Liver (tissue), 9 donors: Measurements from ENCODE around the gene APOBEC3F. TPM values are rescaled to one million over a fixed set of nuclear protein-coding genes. Genes with fewer than 3 reads are reported as not detected.
"Not testable (repeated sequence)": the region's sequence is repeated elsewhere in the genome, so short reads cannot be mapped to it uniquely, and the experiment has no call there.

Experiments used
- DNase-seq: peaks from one replicate; pipeline ENCODE4 v3.0.0-alpha.2; 2017; ENCODE audit warnings: low spot score
- H3K27ac ChIP-seq, 2 donors: one replicate each; pipeline ENCODE4 v1.7.0; 2013; ENCODE audit warnings: inconsistent platforms in 2 of 2, low read length in 2 of 2, control low read depth in 1 of 2, low read depth in 1 of 2, mild to moderate bottlenecking in 1 of 2
- H3K27me3 ChIP-seq, 4 donors: one replicate each; pipeline versions ENCODE4 v1.6.1 to v1.7.0; 2013; ENCODE audit warnings: low read length in 3 of 4, inconsistent platforms in 1 of 4, mild to moderate bottlenecking in 1 of 4, moderate library complexity in 1 of 4; ENCODE audit not compliant: control insufficient read depth in 4 of 4, insufficient read depth in 4 of 4
- H3K36me3 ChIP-seq, 4 donors: one replicate each; pipeline versions ENCODE4 v1.6.1 to v1.7.0; 2013; ENCODE audit warnings: low read length in 3 of 4, mild to moderate bottlenecking in 3 of 4, low read depth in 1 of 4, moderate library complexity in 1 of 4; ENCODE audit not compliant: control insufficient read depth in 4 of 4, insufficient read depth in 3 of 4
- H3K4me1 ChIP-seq, 4 donors: one replicate each; pipeline versions ENCODE4 v1.6.1 to v1.7.0; 2013; ENCODE audit warnings: low read length in 3 of 4, mild to moderate bottlenecking in 3 of 4, moderate library complexity in 1 of 4; ENCODE audit not compliant: control insufficient read depth in 4 of 4, insufficient read depth in 4 of 4
- H3K4me3 ChIP-seq, 3 donors: one replicate each; pipeline versions ENCODE4 v1.6.1 to v1.7.0; 2013; ENCODE audit warnings: low read length in 3 of 3, control low read depth in 1 of 3, low read depth in 1 of 3, mild to moderate bottlenecking in 1 of 3
- H3K9ac ChIP-seq, 2 donors: one replicate each; pipeline ENCODE4 v1.7.0; 2013; ENCODE audit warnings: low read length in 2 of 2, mild to moderate bottlenecking in 2 of 2, moderate library complexity in 2 of 2, control low read depth in 1 of 2, low read depth in 1 of 2
- H3K9me3 ChIP-seq, 4 donors: one replicate each; pipeline versions ENCODE4 v1.6.1 to v1.7.0; 2013; ENCODE audit warnings: low read length in 3 of 4; ENCODE audit not compliant: control insufficient read depth in 4 of 4
- CTCF ChIP-seq: fragments of 150-350 bp; IDR thresholded peaks from 2 replicates; pipeline ENCODE4 v1.5.1; 2017; ENCODE audit warnings: improper control_type of control experiment, low read depth, low read length; ENCODE audit not compliant: missing input control
- RXRA ChIP-seq, 2 donors: IDR thresholded peaks; 2 replicates each; pipeline ENCODE4 v1.6.1; 2017 to 2018; ENCODE audit warnings: antibody characterized with exemption in 2 of 2, mild to moderate bottlenecking in 1 of 2
- YY1 ChIP-seq: IDR thresholded peaks from 2 replicates; pipeline ENCODE4 v1.6.1; 2016; ENCODE audit warnings: antibody characterized with exemption, mild to moderate bottlenecking
- WGBS: extraction: QIAGEN DNeasy Blood & Tissue Kit; methylation state at CpG from one replicate; pipeline ENCODE4 v1.1.7; 2013; 5-methylcytosine and 5-hydroxymethylcytosine counted together
- polyA plus RNA-seq, 2 donors: library from polyadenylated mRNA; stranded (reverse) in 1 of 2; unstranded in 1 of 2; fragments of 200-250 nt in 1 of 2; fragments of >200 nt in 1 of 2; fragmentation: Nextera tagmentation in 1 of 2; extraction: Ambion mirVana in 1 of 2; gene quantifications; one replicate each; pipeline versions ENCODE4 v1.2.1 to v1.2.3, GENCODE V29; 2013 to 2015
- total RNA-seq, 2 donors: library from RNA; depleted of rRNA; stranded (reverse); fragments of >200 nt; gene quantifications; one replicate each; pipeline ENCODE4 v1.2.3, GENCODE V29; 2014
- donor health status: healthy.
- donor health status: healthy.
- donor health status: healthy.
- donor health status: healthy.
- donor health status: healthy.

APOBEC3F gene
- total and polyA plus RNA-seq, 4 donors, result 1.6 to 4.5 (median 2.0) TPM

GRCh38 chr22:39061290-39061689 is 20.6 kb downstream of the APOBEC3F start:
- H3K27ac ChIP-seq, H3K9me3 ChIP-seq, DNase-seq, H3K36me3 ChIP-seq, H3K4me1 ChIP-seq, H3K9ac ChIP-seq, H3K4me3 ChIP-seq, H3K27me3 ChIP-seq: not testable (repeated sequence)
- 65% methylated on average over 6 of the region's 6 CpGs for WGBS

- 83% methylated on average over 10 of the region's 10 CpGs for WGBS
- not testable (repeated sequence) for H3K4me1 ChIP-seq, H3K9ac ChIP-seq, H3K36me3 ChIP-seq, H3K9me3 ChIP-seq, DNase-seq, H3K27ac ChIP-seq, H3K4me3 ChIP-seq, H3K27me3 ChIP-seq
These were observed 21.3 kb downstream of the APOBEC3F start for GRCh38 chr22:39061951-39062350.

- not testable (repeated sequence) for H3K27ac ChIP-seq, H3K27me3 ChIP-seq, H3K36me3 ChIP-seq, H3K4me1 ChIP-seq, H3K4me3 ChIP-seq, H3K9me3 ChIP-seq, H3K9ac ChIP-seq, DNase-seq
- WGBS, result 88% methylated on average over 8 of the region's 8 CpGs
These were observed 23.2 kb downstream of the APOBEC3F start for GRCh38 chr22:39063904-39064303.

GRCh38 chr22:39066442-39067276 is 26.0 kb downstream of the APOBEC3F start:
- H3K36me3 ChIP-seq, H3K4me1 ChIP-seq, H3K9ac ChIP-seq, H3K4me3 ChIP-seq, H3K9me3 ChIP-seq, H3K27ac ChIP-seq, DNase-seq, H3K27me3 ChIP-seq: not testable (repeated sequence)
- 88% methylated on average over 9 of the region's 9 CpGs for WGBS

GRCh38 chr22:39068033-39068785 is 27.5 kb downstream of the APOBEC3F start:
- no peak for TF ChIP-seq CTCF
- TF ChIP-seq RXRA (IDR thresholded peaks at IDR 0.05), result no peak
- TF ChIP-seq YY1, result no peak
- H3K9ac ChIP-seq, result no peak overlapping the region
- no peaks in the 10 kb centered on the region for H3K36me3 ChIP-seq
- no peaks in the 10 kb centered on the region for H3K4me1 ChIP-seq
- H3K27me3 ChIP-seq, result no peaks in the 10 kb centered on the region
- WGBS, result 68% methylated on average over 12 of the region's 13 CpGs
- DNase-seq, result no peak
- H3K4me3 ChIP-seq, result no peak overlapping the region
- H3K27ac ChIP-seq, result no peak overlapping the region
- no peaks in the 10 kb centered on the region for H3K9me3 ChIP-seq
